Activated gamma-delta T cell treated with anti-CD3 and anti-CD28 coated beads, Interleukin-2, amount 50 U/mL, for 16 hours (primary cell): ENCODE measurements around the gene USP49.
"Not testable (repeated sequence)": the region's sequence is repeated elsewhere in the genome, so short reads cannot be mapped to it uniquely, and the experiment has no call there.

Experiments
- DNase-seq: peaks from one replicate; pipeline ENCODE4 v3.0.0-alpha.2; 2020; ENCODE audit warnings: low read depth

USP49 gene

GRCh38 chr6:41895300-41896233 is at the start of gene USP49:
USP49 (minus strand) TSS chr6:41895375; CDS start chr6:41806983, 88,392 bp downstream.
- DNase-seq, result peak; percentile 84

- DNase-seq, result no peak
Observed at GRCh38 chr6:41943456-41943855, 48.3 kb upstream of the USP49 start.

- DNase-seq, result not testable (repeated sequence)
Observed at GRCh38 chr6:41942882-41943281, 47.7 kb upstream of the USP49 start.

- DNase-seq, result no peak
Observed at GRCh38 chr6:41942067-41942851, 47.1 kb upstream of the USP49 start.

GRCh38 chr6:41941280-41942066 is 46.3 kb upstream of the USP49 start, which contains the start of gene CCND3:
CCND3 (minus strand) TSS chr6:41941808; CDS start chr6:41941649, 159 bp downstream.
- DNase-seq, result peak; percentile 80

DNA sequence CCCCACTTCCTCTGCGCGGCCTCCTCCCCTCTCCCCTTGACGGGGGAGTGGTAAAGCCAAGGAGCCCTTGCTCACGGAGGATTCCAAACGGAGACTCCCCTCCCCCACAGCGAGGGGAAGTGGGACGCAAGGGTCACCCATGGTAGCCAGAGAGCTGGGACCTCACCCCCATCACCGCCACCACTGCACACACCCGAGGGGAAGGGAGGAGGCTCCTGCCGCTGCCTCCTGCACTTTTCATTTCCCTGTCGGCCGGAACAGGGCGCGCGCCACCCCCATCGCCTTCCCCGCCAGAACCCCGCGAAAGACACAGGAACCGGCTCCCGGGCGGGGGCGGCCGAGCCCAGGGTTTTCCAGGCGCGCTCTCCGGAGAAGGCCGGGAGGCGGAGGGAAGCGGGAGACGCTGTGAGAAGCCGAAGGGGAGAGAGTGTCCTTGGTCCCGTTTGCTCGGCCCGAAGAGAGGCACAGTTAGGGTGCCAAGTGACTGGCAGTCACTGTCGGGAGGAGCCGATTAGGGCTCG is 45.6 kb upstream of the USP49 start:
- peak; percentile 51 for DNase-seq

DNA sequence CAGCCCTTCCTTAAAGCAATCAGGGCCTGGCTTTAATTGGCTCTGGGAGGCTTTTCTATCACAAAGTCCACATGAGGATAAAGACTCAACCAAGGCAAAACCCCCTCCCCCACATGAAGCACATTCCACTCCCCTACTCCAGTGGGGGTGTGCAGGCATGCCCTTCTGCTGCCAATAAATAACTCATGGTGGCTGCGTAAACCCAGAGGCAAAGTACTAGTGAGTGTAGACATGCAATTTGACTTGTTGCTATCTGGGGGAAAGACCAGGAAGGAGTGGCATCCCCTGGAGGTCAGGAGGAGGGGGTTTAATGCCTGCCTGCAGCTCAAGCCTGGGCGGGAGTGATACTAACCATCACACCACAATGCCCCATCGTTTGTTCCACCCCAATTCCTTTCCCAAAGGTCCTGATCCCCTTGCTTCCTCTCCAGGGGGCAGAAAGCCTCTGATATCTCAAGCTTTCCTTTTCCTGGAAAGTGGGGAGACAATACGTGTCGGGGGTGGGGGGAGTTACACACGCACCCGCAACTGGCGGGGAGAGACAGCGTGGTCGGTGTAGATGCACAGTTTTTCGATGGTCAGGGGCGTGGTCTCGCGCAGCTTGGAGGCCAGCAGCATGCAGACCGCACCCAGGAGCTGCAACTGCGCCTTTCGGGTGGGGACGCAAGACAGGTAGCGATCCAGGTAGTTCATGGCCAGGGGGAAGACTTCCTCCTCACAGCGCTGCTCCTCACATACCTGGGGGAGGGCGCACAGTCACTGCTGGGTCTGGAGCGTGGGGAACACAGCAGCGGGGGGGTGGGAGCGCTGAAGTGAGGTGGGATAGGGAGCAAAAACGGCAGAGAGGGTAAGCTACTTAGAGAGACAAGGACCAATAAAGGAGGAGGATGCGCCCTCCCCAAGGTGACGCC is 44.9 kb upstream of the USP49 start:
- DNase-seq, result no peak

DNA sequence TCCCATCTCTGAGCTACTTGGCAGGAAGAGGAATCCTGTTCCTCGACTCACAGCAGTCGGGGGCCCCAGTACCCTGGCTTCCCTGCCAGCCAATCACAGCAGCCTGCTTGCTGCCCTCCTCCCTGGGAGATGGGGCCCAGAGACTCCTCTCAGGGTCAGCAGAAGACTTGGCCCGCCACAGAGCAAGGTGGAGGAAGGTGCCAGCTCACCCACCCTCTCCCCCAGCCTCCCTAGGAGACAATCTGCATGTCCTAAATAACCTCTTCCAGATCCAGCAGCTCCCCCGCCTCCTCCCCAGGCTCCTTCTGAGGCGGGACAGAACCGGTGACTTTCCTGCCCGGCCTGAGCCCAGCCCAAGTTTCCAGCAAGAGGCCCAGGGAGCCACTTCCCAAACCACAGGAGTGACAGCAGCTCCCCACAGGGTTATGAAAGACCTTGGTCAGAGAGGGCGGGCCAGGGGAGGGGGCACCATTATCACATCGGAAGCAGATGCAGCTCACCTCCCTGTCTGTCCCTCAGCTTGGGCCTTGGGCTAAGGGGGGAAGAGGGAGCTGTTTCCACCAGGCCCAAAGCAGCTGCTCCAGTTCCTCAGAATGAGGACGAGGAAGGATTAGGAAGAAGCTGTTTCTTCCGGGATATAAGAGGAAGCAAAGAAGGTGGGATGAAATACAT is 44.1 kb upstream of the USP49 start:
- no peak for DNase-seq

DNA sequence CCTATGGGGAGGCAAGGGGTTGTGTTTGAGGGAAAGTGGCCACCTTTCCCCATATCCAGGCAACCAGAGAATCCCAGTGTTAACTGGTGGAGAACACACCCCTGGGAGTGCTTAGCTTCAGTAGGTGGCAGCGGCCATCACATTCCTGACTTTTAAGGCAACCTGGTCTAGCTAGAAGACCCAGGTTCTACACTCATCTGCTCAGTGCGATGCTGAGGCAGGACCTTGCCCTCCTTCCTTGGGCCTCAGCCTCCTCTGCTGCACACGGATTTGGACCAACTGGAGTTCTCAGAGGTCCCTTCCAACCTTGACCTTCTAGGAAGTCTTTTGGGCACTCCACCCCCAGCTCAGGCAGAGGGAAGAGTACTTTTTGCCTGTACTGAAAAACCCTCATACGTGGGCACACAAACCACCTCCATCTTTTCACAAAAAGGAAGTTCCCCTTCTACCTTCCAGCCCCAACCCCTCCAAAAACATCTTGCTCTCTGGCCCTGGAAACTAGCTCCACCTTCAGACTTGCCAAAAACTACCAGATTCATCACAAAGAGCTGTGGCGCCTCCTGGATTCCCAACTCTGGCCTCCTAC is 43.5 kb upstream of the USP49 start:
- DNase-seq, result no peak

DNA sequence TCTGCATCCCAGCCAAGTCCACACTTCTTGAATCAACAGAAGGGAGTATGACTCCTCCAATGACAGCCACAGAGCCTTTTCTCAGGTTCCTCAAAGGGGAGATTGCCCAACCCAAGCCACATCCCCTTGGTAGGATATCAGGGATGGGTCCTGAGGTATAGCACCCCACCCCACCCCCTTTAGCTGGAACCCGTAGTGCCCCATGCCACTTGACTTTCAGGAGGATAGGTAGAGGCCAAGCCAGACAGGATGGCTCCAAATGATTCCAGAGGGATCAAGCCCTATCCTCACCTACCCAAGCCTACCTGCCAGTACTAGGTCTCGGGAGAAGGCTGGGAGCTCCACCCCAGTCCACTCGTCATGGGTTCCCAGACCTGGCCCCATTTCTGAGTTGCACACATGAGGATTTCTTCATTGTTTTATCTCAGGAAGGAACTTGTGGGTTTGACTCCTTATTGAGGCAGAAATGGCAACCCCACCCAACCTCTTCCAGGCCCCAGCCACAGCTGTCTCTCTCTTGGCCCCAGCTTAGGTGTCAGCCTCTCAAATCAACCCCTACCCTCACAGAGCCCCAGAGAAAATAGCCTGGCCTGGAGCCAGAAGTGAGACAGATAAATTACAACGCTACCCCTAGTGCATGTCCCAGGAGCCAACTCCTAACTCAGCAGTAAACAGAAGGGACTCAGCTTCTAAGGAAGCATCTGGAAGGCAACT is 42.8 kb upstream of the USP49 start:
- DNase-seq, result peak; percentile 30

GRCh38 chr6:41937472-41937860 is 42.3 kb upstream of the USP49 start:
- no peak for DNase-seq

DNA sequence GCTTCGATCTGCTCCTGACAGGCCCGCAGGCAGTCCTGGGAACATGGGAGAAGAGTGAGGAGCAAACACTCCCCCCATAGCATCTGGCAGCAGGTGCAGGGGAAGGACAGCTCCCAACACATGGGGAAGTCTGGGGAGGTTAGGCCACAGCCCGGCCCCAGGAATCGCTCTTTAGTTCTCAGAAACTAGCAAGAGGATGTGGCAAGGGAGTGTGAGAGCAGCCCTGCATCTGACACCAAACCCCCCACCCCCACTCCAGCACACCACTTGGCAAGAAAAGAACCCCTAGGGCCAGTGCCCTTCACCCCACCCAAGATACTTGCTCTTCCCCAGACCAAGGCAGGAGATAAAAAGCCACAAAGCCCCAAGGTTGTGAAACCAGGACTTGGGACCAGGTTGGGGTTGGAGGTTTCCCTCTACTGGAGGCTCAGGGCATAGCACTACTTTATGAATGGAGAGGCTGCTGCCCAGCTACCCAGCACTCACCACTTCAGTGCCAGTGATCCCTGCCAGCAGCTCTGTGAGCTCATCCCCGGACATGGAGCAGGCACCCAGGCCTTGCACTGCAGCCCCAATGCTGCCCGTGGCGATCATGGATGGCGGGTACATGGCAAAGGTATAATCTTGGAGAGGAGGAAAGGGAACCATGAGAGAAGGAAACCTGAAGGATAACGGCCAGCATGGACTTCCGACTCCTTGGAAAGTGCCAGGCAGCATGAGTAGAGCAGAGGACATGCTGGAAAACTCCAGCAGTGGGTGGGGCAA is 41.1 kb upstream of the USP49 start:
- peak; percentile 75 for DNase-seq

- no peak for DNase-seq
Observed at GRCh38 chr6:41935685-41936072, 40.5 kb upstream of the USP49 start.

GRCh38 chr6:41935193-41935574 is 40.0 kb upstream of the USP49 start:
- DNase-seq, result no peak

DNA sequence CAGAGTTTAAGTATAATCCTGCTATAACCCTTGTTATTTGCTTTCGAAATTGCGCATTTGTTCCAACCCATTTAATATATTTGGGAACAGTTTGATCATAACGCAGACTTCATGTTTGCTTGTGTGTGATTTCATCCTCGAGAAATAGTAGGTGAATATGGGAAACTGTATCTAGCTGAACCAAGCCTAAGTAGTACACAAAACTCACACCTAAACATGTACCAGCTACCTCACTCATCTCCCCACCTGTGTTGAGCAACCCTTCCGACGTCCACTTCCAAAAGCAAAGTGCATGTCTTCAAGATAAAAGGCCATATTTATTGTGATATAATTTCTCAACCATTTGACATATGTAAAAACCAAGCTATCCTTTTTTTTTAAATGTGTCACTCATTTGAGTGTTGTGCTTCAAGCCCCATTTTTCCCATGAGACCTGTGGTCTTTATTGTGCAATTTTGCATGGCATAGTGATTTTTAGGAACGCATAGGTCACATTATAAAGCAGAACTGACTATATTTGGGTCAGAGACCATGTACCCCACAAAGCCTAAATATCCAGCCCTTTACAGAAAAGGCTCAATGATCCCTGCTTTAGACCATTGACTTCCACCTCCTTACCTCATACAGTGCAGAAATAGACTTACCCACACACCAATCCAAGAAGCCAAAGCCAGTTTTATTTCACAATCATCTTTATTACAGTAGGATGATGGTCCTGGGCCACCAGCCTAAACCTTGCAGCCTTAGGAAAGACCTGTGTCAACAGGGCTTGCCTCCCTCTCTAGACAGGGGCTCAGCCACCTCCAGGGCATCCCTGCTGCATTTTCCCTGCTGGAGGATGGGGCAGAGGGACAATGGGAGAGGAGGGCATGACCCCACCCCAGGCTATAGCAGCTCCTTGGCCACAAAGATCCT is 39.4 kb upstream of the USP49 start:
- DNase-seq, result no peak

DNA sequence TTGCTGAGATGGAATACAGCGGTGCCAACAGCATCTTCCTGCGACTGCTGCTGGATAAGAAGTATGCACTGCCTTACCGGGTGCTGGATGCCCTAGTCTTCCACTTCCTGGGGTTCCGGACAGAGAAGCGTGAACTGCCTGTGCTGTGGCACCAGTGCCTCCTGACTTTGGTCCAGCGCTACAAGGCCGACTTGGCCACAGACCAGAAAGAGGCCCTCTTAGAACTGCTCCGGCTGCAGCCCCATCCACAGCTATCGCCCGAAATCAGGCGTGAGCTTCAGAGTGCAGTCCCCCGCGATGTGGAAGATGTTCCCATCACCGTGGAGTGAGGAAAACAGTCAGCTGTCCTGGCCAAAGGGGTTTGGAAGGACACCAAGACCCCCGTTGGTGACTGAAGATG is 37.2 kb upstream of the USP49 start:
- DNase-seq, result no peak

- no peak for DNase-seq
Observed at GRCh38 chr6:41931792-41932191, 36.6 kb upstream of the USP49 start.
